HCT116 (cell line): ENCODE results near the gene KCND2.

Experiments used
- CEBPB ChIP-seq: IDR thresholded peaks from 2 replicates; pipeline ENCODE4 v1.6.1; 2012; ENCODE audit warnings: low read depth
- CTCF ChIP-seq, 3 experiments: fragments of 200-600 bp in 1 of 3; sonication (generic) in 1 of 3; IDR thresholded peaks in 2 of 3; conservative IDR thresholded peaks in 1 of 3; 2 replicates each; pipeline ENCODE4 v1.5.1; 2012 to 2017; ENCODE audit warnings: low read depth in 2 of 3, low read length in 2 of 3, antibody characterized with exemption in 1 of 3, borderline replicate concordance in 1 of 3, control low read depth in 1 of 3, mild to moderate bottlenecking in 1 of 3, mixed read lengths in 1 of 3, mixed run types in 1 of 3, moderate library complexity in 1 of 3; ENCODE audit not compliant: insufficient read depth in 1 of 3
- EZH2 ChIP-seq: fragments of 200-600 bp; sonication (generic); IDR thresholded peaks from 2 replicates; pipeline ENCODE4 v1.6.1; 2017; ENCODE audit warnings: antibody characterized with exemption, mixed run types
- JUND ChIP-seq: IDR thresholded peaks from 2 replicates; pipeline ENCODE4 v1.6.1; 2012
- POLR2A ChIP-seq: IDR thresholded peaks from 2 replicates; pipeline ENCODE4 v1.7.0; 2011; ENCODE audit warnings: borderline replicate concordance; ENCODE audit not compliant: insufficient read depth, insufficient read length; ENCODE audit errors: extremely low read depth
- POLR2AphosphoS5 ChIP-seq: IDR thresholded peaks from 2 replicates; pipeline ENCODE4 v1.6.1; 2011; ENCODE audit warnings: mild to moderate bottlenecking, low read depth, low read length, moderate library complexity
- REST ChIP-seq: IDR thresholded peaks from 2 replicates; pipeline ENCODE4 v1.6.1; 2012; ENCODE audit warnings: low read depth

- TF ChIP-seq CTCF (IDR thresholded peaks at IDR 0.05 in 2 of 3, conservative IDR thresholded peaks at IDR 0.05 in 1 of 3; ENCODE audit: borderline replicate concordance in 1 of 3, insufficient read depth in 1 of 3, low read depth in 2 of 3, low read length in 2 of 3) (no peak), POLR2AphosphoS5 (no peak), POLR2A (no peak), CEBPB (no peak), JUND (no peak), REST (no peak), EZH2 (no peak)
Observed at GRCh38 chr7:120467676-120468075, 194.7 kb downstream of the KCND2 start.
